PC-9 (cell line): ENCODE data around the gene DPEP1. TPM values are rescaled to one million over a fixed set of nuclear protein-coding genes. Genes with fewer than 3 reads are reported as not detected.

Experiments
- BruUV-seq: library from RNA; stranded (reverse); fragments of 400-500 nt; replicated peaks from 2 replicates; lab custom pipeline; 2021; lab: Mats Ljungman, UMichigan
- CTCF ChIA-PET: fragments of 300-600 bp; sonication (Branson Sonifier 250); formaldehyde crosslinking; loops from one replicate; lab custom pipeline; 2022; ENCODE audit warnings: antibody characterized with exemption; lab: Charles Lee
- POLR2A ChIA-PET: fragments of 300-600 bp; sonication (Branson Sonifier 250); formaldehyde crosslinking; loops from one replicate; lab custom pipeline; 2022; ENCODE audit warnings: antibody characterized with exemption; ENCODE audit not compliant: unreplicated experiment; lab: Charles Lee
- DNase-seq, 2 experiments: peaks; one replicate each; pipeline versions ENCODE4 v3.0.0 to v3.0.0-alpha.2; 2015 to 2022; ENCODE audit warnings: mixed read lengths in 1 of 2
- H2AFZ ChIP-seq: fragments of 200-600 bp; sonication (generic); 2 replicates; pipeline ENCODE4 v1.8.1; 2017; ENCODE audit warnings: antibody characterized with exemption
- H3F3A ChIP-seq: fragments of 200-600 bp; sonication (generic); 2 replicates; pipeline ENCODE4 v1.8.1; 2017; ENCODE audit warnings: antibody characterized with exemption, mild to moderate bottlenecking, low read depth; ENCODE audit not compliant: insufficient read depth
- H3K27ac ChIP-seq: fragments of 200-600 bp; sonication (generic); 2 replicates; pipeline ENCODE4 v1.6.1; 2016; ENCODE audit warnings: mixed run types
- H3K27me3 ChIP-seq: fragments of 200-600 bp; sonication (generic); 2 replicates; pipeline ENCODE4 v1.6.1; 2016; ENCODE audit warnings: low read depth, mixed run types; ENCODE audit not compliant: insufficient read depth
- H3K36me3 ChIP-seq: fragments of 200-600 bp; sonication (generic); 2 replicates; pipeline ENCODE4 v1.6.1; 2016; ENCODE audit warnings: low read depth, mixed run types
- H3K4me1 ChIP-seq: fragments of 200-600 bp; sonication (generic); replicated peaks from 2 replicates; pipeline ENCODE4 v1.6.1; 2016; ENCODE audit warnings: mixed run types; ENCODE audit not compliant: insufficient read depth
- H3K4me2 ChIP-seq: fragments of 200-600 bp; sonication (generic); 2 replicates; pipeline ENCODE4 v1.6.1; 2017; ENCODE audit warnings: mixed run types
- H3K4me3 ChIP-seq: fragments of 200-600 bp; sonication (generic); 2 replicates; pipeline ENCODE4 v1.6.1; 2016; ENCODE audit warnings: mixed run types
- H3K79me2 ChIP-seq: fragments of 200-600 bp; sonication (generic); 2 replicates; pipeline ENCODE4 v1.6.1; 2017; ENCODE audit warnings: low read depth, mixed run types
- H3K9me2 ChIP-seq: fragments of 200-600 bp; sonication (generic); 2 replicates; pipeline ENCODE4 v1.8.1; 2017; ENCODE audit warnings: mild to moderate bottlenecking; ENCODE audit not compliant: insufficient read depth
- H3K9me3 ChIP-seq: fragments of 200-600 bp; sonication (generic); 2 replicates; pipeline ENCODE4 v1.8.1; 2016; ENCODE audit warnings: low read depth; ENCODE audit not compliant: insufficient read depth
- H4K20me1 ChIP-seq: fragments of 200-600 bp; sonication (generic); 2 replicates; pipeline ENCODE4 v1.8.1; 2017; ENCODE audit not compliant: insufficient read depth
- EZH2 ChIP-seq: fragments of 200-600 bp; sonication (generic); IDR thresholded peaks from 2 replicates; pipeline ENCODE4 v1.8.0; 2017; ENCODE audit warnings: antibody characterized with exemption, low read depth
- intact Hi-C: fragments of 100-400 bp; cut with micrococcal nuclease; formaldehyde crosslinking; loops from one replicate; pipeline ENCODE4 v1.10.0; 2022; ENCODE audit not compliant: unreplicated experiment
- total RNA-seq: library from RNA; stranded (reverse); gene quantifications from 2 replicates; pipeline ENCODE4 v1.2.3, GENCODE V29; 2021
- TF ChIP-seq, protein P1 (sequence below): fragments of 200-600 bp; sonication (generic); conservative IDR thresholded peaks from 2 replicates; pipeline ENCODE4 v1.6.1; 2017; ENCODE audit warnings: mixed run types, antibody characterized with exemption, mild to moderate bottlenecking, moderate library complexity

Gene DPEP1
- total RNA-seq, 1 experiment from 2014 or later = not detected

DNA sequence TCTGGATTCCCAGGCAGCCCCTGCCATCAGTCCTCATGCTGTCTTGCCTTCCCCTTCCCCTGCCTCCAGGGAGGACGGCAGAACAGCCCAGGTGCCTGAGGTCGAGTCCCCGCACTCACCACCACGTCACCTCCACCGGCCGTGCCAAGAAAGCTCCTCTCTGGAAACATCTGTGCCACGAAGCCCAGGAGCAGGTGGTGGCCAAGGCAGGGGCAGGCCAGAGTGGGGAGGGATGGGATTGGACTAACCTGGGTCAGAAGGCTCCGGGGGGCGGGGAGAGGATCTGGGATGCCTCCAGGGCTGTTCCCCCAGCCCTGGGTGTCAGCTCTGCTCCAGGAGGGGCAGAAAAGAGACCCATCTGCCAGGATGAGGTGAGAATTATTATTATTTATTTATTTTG is 7.4 kb upstream of the DPEP1 start:
- no peaks in the 10 kb centered on the region for H3K9me3 ChIP-seq
- no peaks in the 10 kb centered on the region for H4K20me1 ChIP-seq
- TF ChIP-seq, protein P1, sequence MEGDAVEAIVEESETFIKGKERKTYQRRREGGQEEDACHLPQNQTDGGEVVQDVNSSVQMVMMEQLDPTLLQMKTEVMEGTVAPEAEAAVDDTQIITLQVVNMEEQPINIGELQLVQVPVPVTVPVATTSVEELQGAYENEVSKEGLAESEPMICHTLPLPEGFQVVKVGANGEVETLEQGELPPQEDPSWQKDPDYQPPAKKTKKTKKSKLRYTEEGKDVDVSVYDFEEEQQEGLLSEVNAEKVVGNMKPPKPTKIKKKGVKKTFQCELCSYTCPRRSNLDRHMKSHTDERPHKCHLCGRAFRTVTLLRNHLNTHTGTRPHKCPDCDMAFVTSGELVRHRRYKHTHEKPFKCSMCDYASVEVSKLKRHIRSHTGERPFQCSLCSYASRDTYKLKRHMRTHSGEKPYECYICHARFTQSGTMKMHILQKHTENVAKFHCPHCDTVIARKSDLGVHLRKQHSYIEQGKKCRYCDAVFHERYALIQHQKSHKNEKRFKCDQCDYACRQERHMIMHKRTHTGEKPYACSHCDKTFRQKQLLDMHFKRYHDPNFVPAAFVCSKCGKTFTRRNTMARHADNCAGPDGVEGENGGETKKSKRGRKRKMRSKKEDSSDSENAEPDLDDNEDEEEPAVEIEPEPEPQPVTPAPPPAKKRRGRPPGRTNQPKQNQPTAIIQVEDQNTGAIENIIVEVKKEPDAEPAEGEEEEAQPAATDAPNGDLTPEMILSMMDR = no peak
- TF ChIP-seq EZH2 = no peak
- H3K4me2 ChIP-seq = no peak overlapping the region
- BruUV-seq = no TSS peak
- ChIA-PET CTCF (no interaction called here), POLR2A (interaction anchor here (0.6 kb wide), 1 partner anchor 276 kb away, joined by 24 read pairs; no protein-coding TSS in a partner anchor)
- H3K79me2 ChIP-seq = no peaks in the 10 kb centered on the region
- no peaks in the 10 kb centered on the region for H3K9me2 ChIP-seq
- DNase-seq = no peak
- no peak overlapping the region for H2AFZ ChIP-seq
- peaks cover 26% of the 10 kb centered on the region for H3K4me1 ChIP-seq
- no peak overlapping the region for H3K4me3 ChIP-seq
- H3K27ac ChIP-seq = no peak overlapping the region
- intact Hi-C loops = no loop called here
- H3K36me3 ChIP-seq = no peaks in the 10 kb centered on the region
- no peaks in the 10 kb centered on the region for H3K27me3 ChIP-seq
- H3F3A ChIP-seq = peaks cover 20% of the 10 kb centered on the region; the same call in 1 of the 2 replicates

DNA sequence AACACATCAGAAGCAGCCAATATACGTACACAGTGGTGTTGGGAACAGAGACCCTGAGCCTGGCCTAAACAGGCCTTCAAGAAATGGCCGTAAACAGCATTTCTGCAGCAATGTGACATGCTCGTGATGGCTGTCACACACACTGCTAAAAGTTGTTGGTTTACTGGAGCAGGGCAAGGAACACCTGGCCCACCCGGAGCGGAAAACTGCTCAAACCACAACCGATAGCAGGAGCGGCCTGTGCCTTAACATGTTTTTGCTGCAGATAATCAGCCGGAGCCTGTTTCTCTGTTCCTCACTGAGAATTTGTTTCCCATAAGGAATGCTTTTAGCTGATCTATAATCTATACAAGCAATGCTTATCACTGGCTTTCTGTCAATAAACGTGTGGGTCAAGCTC is 6.0 kb upstream of the DPEP1 start:
- Histone ChIP-seq H4K20me1 (no peaks in the 10 kb centered on the region), H2AFZ (no peak overlapping the region), H3K27ac (no peak overlapping the region), H3K9me2 (no peaks in the 10 kb centered on the region), H3K9me3 (no peaks in the 10 kb centered on the region), H3K4me3 (no peak overlapping the region), H3K4me2 (no peak overlapping the region), H3K79me2 (no peaks in the 10 kb centered on the region), H3K36me3 (no peaks in the 10 kb centered on the region), H3F3A (peaks cover 20% of the 10 kb centered on the region; the same call in 1 of the 2 replicates), H3K4me1 (peaks cover 23% of the 10 kb centered on the region), H3K27me3 (no peaks in the 10 kb centered on the region)
- no TSS peak for BruUV-seq
- CTCF ChIA-PET = no interaction called here
- TF ChIP-seq, protein P1 = no peak
- no peak for TF ChIP-seq EZH2
- POLR2A ChIA-PET = no interaction called here
- no peak for DNase-seq
- intact Hi-C loops = no loop called here

DNA sequence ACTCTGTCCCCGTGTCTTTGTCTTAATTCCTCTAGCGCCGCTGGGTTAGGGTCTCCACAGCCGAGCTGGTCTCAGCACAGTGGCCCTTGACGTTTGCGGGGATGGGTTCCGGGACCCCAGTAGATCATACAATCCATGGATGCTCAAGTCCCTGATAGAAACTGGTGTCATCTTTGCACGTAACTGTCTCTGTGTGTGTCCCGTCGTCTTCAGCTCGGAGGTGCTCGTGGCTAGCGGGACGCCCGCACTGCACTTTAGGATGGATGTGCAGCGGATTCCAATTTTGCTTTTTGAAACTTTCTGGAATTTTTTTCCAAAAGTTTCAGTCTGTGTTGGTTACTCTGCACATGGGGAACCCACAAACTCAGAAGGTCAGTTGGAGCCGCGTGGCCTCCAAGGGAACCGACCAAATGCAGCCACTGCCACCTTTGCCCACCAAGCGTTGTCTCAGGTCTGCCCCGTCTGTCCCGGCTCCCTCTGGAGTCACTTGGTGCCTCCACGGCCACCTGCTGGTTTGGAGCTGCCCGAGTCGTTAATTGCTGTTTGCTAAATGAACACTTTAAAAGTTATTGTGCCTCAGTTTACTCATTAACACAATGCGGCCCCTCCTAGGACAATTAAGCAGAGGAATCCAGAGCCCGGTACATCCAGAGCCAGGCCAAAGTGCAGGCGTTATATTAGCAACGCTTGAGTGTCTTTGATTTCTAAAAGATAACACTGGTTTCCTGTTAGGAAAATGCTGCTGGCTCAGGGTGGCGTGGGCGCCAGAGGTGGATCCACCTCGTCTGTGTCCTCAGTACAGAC is 5.3 kb upstream of the DPEP1 start:
- CTCF ChIA-PET = no interaction called here
- no peak overlapping the region for H3K4me2 ChIP-seq

More for the DNA sequence above, 5.3 kb upstream of the DPEP1 start:
- Histone ChIP-seq H3K27me3 (no peaks in the 10 kb centered on the region), H3K79me2 (no peaks in the 10 kb centered on the region), H3K9me2 (no peaks in the 10 kb centered on the region), H3K27ac (no peak overlapping the region), H3K4me3 (no peak overlapping the region), H2AFZ (no peak overlapping the region), H3F3A (peaks cover 16% of the 10 kb centered on the region; the same call in 1 of the 2 replicates), H3K36me3 (no peaks in the 10 kb centered on the region), H4K20me1 (no peaks in the 10 kb centered on the region), H3K9me3 (no peaks in the 10 kb centered on the region), H3K4me1 (peaks cover 17% of the 10 kb centered on the region)
- no peak for DNase-seq
- intact Hi-C loops = no loop called here
- BruUV-seq = no TSS peak
- POLR2A ChIA-PET = no interaction called here
- TF ChIP-seq, protein P1 = no peak
- no peak for TF ChIP-seq EZH2
